GM12874 (cell line): ENCODE measurements around the gene WDR5B.

Experiments used
- CTCF ChIP-seq: IDR thresholded peaks from 2 replicates; pipeline ENCODE4 v1.5.1; 2011; ENCODE audit warnings: low read depth, mild to moderate bottlenecking, control low read depth, low read length, moderate library complexity; ENCODE audit not compliant: insufficient read depth

WDR5B gene

GRCh38 chr3:122415762-122416654 is at the start of gene WDR5B:
WDR5B (minus strand) TSS chr3:122416062; CDS start chr3:122415528, 534 bp downstream.
- no peak for TF ChIP-seq CTCF

GRCh38 chr3:122464659-122465058 is 48.8 kb upstream of the WDR5B start:
- no peak for TF ChIP-seq CTCF

GRCh38 chr3:122462406-122462805 is 46.5 kb upstream of the WDR5B start:
- TF ChIP-seq CTCF: no peak

- TF ChIP-seq CTCF: no peak
Measured at GRCh38 chr3:122461806-122462205, 45.9 kb upstream of the WDR5B start.

GRCh38 chr3:122458992-122459391 is 43.1 kb upstream of the WDR5B start:
- TF ChIP-seq CTCF: 0 out of 2 replicates have a peak, but pooled peaks have one; percentile 9

- TF ChIP-seq CTCF: no peak
Measured at GRCh38 chr3:122457706-122458105, 41.8 kb upstream of the WDR5B start.

GRCh38 chr3:122456074-122456473 is 40.2 kb upstream of the WDR5B start:
- no peak for TF ChIP-seq CTCF
